HEK293 (cell line): ENCODE data around the gene BSDC1.

Source experiments
- CTCF ChIP-seq: fragments of 450-650 bp; formaldehyde crosslinking; IDR thresholded peaks from 2 replicates; pipeline ENCODE4 v1.5.1; 2016; ENCODE audit warnings: missing biosample characterization, missing genetic modification characterization
- HOXD13 ChIP-seq: sonication (generic); formaldehyde crosslinking; IDR thresholded peaks from 2 replicates; pipeline ENCODE4 v1.8.0; 2022; ENCODE audit warnings: missing genetic modification reagents, borderline replicate concordance
- KLF1 ChIP-seq: fragments of 450-650 bp; formaldehyde crosslinking; IDR thresholded peaks from 2 replicates; pipeline ENCODE4 v1.5.1; 2016; ENCODE audit warnings: missing biosample characterization, missing genetic modification characterization
- ZBTB26 ChIP-seq: fragments of 450-650 bp; formaldehyde crosslinking; optimal IDR thresholded peaks from 2 replicates; pipeline ENCODE3; 2016; ENCODE audit warnings: missing biosample characterization, mild to moderate bottlenecking, missing genetic modification characterization
- ZNF133 ChIP-seq: fragments of 450-650 bp; formaldehyde crosslinking; IDR thresholded peaks from 2 replicates; pipeline ENCODE4 v1.5.1; 2016; ENCODE audit warnings: missing biosample characterization, missing genetic modification characterization
- ZNF211 ChIP-seq: fragments of 450-650 bp; formaldehyde crosslinking; IDR thresholded peaks from 2 replicates; pipeline ENCODE4 v1.5.1; 2016; ENCODE audit warnings: low read depth, missing biosample characterization, missing genetic modification characterization
- ZNF341 ChIP-seq: fragments of 450-650 bp; formaldehyde crosslinking; IDR thresholded peaks from 2 replicates; pipeline ENCODE4; 2016; ENCODE audit warnings: low read depth, missing biosample characterization, missing genetic modification characterization
- ZNF488 ChIP-seq: fragments of 450-650 bp; formaldehyde crosslinking; IDR thresholded peaks from 2 replicates; pipeline ENCODE4 v1.5.1; 2016; ENCODE audit warnings: missing biosample characterization, missing genetic modification characterization
- TF ChIP-seq, protein P1 (sequence below): fragments of 450-650 bp; formaldehyde crosslinking; IDR thresholded peaks from 2 replicates; pipeline ENCODE4 v1.5.1; 2016; ENCODE audit warnings: missing biosample characterization, missing genetic modification characterization
- TF ChIP-seq, protein P2 (sequence below): fragments of 450-650 bp; formaldehyde crosslinking; IDR thresholded peaks from 2 replicates; pipeline ENCODE4 v1.5.1; 2016; ENCODE audit warnings: missing biosample characterization, missing genetic modification characterization

- TF ChIP-seq CTCF (no peak), ZNF488 (tag by site-specific recombination) (no peak), ZNF341 (tag by site-specific recombination) (no peak), KLF1 (tag by site-specific recombination) (no peak), ZNF211 (tag by site-specific recombination) (no peak), ZNF133 (no peak), HOXD13 (no peak), ZBTB26 (tag by site-specific recombination) (no peak)
- TF ChIP-seq, protein P1, sequence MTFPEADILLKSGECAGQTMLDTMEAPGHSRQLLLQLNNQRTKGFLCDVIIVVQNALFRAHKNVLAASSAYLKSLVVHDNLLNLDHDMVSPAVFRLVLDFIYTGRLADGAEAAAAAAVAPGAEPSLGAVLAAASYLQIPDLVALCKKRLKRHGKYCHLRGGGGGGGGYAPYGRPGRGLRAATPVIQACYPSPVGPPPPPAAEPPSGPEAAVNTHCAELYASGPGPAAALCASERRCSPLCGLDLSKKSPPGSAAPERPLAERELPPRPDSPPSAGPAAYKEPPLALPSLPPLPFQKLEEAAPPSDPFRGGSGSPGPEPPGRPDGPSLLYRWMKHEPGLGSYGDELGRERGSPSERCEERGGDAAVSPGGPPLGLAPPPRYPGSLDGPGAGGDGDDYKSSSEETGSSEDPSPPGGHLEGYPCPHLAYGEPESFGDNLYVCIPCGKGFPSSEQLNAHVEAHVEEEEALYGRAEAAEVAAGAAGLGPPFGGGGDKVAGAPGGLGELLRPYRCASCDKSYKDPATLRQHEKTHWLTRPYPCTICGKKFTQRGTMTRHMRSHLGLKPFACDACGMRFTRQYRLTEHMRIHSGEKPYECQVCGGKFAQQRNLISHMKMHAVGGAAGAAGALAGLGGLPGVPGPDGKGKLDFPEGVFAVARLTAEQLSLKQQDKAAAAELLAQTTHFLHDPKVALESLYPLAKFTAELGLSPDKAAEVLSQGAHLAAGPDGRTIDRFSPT (tag by site-specific recombination): no peak
- TF ChIP-seq, protein P2, sequence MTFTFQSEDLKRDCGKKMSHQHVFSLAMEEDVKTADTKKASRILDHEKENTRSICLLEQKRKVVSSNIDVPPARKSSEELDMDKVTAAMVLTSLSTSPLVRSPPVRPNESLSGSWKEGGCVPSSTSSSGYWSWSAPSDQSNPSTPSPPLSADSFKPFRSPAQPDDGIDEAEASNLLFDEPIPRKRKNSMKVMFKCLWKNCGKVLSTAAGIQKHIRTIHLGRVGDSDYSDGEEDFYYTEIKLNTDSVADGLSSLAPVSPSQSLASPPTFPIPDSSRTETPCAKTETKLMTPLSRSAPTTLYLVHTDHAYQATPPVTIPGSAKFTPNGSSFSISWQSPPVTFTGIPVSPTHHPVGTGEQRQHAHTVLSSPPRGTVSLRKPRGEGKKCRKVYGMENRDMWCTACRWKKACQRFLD (tag by site-specific recombination): no peak
These were observed 57.7 kb downstream of the BSDC1 start for GRCh38 chr1:32336591-32336932.
